Ramos (cell line): ENCODE measurements around the gene SLC9C1.

Experiments
- in situ Hi-C: fragments of 300-500 bp; cut with MboI; formaldehyde crosslinking; loops from one replicate; pipeline ENCODE4 v1.14.3; 2022; ENCODE audit warnings: low sequenced_read_pairs; ENCODE audit not compliant: unreplicated experiment

Gene SLC9C1

GRCh38 chr3:112293368-112294321, at the start of gene SLC9C1:
SLC9C1 (minus strand) TSS chr3:112294216; CDS start chr3:112286791, 7,425 bp downstream.
- in situ Hi-C loops: loop anchor here (25.0 kb wide), 2 partner anchors 181 to 219 kb away; no protein-coding TSS in a partner anchor

DNA sequence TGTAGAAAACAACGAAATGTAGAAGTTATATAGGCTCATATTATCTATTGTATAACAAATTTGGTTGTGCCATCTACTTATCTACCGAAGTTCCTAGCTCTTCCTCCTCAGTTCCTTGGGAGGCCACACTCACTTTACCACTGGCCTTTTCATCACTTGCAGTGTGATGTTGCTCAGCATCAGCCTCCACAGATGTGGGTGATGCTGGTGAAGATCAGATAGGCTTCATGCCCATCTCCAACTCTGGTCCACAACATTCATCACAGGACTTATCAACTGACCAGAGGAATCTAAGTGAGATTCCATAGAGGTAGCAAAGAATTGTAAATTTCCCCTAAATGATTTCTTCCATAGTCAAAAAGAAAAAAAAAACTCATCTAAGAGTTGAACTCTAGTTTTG, 47.4 kb upstream of the SLC9C1 start:
- in situ Hi-C loops: no loop called here

DNA sequence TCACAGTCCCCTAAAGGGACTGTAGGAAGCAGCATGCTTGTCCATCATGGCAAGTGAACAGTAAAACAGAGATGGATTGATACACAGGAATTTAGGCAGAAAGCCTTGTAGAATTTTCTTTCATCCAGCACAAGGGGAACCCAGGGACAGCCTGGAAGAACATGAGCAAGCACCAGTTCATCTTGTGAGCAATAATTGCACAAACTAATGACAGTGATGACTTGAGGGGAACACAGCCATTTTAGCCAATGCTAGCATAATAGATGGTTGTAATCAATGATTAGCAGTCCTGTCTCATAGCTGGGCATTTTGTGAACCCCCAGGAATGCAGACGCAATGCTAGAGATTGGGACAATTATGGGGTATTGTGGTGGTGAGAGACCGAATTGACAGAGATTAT, 45.6 kb upstream of the SLC9C1 start:
- in situ Hi-C loops: no loop called here

DNA sequence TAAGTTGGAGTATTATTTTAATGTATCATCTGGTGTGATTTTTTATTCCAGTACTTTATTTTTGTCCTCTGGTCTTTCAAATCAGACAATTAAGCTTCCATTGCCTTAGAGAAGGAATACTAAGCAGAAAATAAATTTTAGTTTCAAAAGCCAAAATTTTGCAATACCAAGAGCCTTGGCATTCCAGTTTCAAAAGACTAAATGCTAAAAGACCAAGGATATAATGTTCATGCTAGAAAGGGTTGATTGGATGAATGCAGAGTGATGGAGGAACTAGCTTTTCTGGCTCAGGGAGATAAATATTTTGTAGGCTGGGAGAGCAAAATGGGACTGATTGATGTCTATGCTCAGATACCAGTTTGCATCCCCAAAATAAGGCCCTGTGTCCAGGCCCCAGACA, 45.1 kb upstream of the SLC9C1 start:
- in situ Hi-C loops: no loop called here

- in situ Hi-C loops: no loop called here
Measured at GRCh38 chr3:112338727-112339056, 44.7 kb upstream of the SLC9C1 start.

- in situ Hi-C loops: no loop called here
Measured at GRCh38 chr3:112338021-112338726, 44.2 kb upstream of the SLC9C1 start.

- in situ Hi-C loops: no loop called here
Measured at GRCh38 chr3:112335434-112335781, 41.4 kb upstream of the SLC9C1 start.

- in situ Hi-C loops: no loop called here
Measured at GRCh38 chr3:112334691-112335433, 40.8 kb upstream of the SLC9C1 start.

DNA sequence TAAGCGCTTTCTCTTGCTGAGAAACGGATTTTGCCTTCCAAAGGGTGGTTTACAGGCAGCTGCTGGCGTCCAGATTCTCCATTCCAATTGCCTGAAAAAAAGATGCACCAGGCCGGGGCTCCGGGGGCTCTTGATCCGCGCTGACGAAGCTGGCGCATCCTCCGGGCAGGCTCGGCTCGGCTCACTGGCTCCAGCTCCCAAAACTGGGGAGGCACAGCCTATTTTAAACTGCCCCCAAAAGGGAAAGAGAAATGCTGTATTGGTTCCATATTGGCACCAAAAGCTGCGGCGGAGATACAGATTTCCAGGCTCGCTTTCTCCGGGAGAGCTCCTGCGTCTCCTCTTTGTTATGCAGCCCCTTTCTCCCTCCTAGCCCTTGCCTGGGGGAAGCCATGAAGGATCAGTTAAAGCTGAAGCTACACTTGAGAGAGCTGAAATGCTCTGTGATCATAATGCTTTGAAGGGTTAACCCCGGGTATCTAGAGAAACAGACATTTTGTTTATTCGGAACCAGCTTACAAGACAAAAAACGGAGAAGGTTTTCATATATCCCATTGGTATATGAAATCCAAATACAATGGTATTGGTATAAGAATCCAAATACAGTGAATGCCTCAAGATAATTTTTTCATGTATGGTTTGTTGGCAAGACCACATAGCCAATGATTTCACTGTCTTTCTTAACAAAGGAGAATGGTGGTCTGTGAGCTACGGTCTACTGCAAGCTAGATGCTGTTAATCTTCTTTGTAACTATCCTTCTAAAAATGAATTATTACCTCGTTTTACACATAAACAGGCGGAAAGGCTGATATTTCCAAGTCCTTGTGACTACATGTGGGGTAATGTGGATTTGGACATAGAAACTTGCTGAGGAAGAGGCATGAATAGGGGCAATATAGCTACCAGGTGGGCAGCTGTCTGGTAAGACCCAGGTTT, 39.6 kb upstream of the SLC9C1 start:
- in situ Hi-C loops: no loop called here

DNA sequence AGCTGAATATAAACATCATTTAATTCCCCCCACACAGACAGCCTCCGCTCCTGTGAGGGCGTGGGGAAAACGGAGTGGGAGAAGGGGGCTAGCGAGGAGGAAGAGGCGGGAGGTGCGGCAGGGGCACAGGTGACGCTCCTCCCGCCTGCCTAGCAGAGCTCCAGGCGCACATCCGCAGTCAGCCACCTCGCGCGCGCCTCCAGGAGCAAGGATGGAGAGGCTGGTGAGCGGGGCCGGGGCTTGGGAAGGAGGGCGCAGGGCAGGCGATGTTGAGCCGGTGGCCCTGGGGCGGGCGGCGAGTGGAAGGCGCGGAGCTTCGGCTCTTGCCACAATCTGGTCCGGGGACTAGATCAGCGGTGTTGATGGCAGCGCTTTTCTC, 39.0 kb upstream of the SLC9C1 start, which contains the start of gene CD200:
TSS of gene CD200 (plus strand) at position 155 of the 379 bp plus-strand sequence. CDS start at position 212, 57 bp downstream.
- in situ Hi-C loops: no loop called here

DNA sequence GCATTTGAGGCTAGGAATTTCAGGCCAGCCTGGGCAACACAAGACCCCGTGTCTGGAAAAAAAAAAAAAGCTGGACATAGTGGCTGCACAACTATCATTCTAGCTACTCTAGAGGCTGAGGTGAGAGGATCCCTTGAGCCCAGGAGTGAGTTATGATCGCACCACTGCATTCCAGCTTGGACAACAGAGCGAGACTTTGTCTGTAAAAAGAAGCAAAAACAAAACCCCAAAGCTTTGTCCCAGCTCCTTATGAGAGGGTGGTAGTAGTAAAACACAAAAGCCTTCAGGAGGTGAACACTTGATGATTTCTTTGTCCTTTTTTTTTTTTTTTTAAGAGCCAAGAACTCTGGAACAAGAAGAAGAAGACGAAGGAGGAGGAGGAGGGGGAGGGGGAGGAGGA, 37.8 kb upstream of the SLC9C1 start:
- in situ Hi-C loops: no loop called here

- in situ Hi-C loops: no loop called here
Measured at GRCh38 chr3:112327371-112327951, 33.4 kb upstream of the SLC9C1 start.

DNA sequence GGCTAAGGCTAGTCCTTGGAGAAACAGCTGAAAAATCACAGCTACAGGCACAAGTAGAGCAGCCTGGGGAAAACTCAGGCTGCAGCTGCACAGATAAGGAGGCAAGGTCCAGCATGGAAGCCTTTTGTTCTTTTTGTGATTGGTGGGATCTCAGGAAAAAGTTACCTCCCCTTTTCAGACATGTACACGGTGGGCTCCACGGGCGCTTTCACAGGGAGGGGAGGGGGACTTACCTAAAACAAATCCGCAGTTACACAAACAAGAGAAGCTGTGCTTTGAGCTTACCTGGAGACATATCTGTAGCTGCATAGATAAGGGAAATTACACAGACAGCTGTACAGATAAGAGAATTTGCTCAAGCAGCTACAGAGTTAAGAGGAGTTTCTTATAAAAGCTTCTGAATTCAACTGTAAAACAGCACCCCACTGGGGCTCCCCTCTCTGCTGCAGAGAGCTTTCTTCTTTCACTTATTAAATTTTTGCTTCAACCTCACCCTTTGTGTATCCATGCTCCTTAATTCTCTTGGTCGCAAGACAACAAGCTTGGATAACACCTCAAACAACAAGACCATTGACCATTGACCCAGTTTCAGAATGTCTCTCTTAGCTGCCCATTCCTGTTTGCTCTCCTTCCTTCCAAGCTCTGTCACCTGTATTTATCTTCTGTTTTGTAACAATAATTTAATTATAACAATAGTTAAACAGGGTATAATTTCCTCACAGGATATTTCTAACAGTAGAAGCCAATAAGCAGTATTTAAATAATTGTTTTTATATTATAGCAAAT, 28.0 kb upstream of the SLC9C1 start:
- in situ Hi-C loops: no loop called here

GRCh38 chr3:112320691-112321090, 26.7 kb upstream of the SLC9C1 start:
- in situ Hi-C loops: no loop called here

- in situ Hi-C loops: no loop called here
Measured at GRCh38 chr3:112319516-112320276, 25.7 kb upstream of the SLC9C1 start.

DNA sequence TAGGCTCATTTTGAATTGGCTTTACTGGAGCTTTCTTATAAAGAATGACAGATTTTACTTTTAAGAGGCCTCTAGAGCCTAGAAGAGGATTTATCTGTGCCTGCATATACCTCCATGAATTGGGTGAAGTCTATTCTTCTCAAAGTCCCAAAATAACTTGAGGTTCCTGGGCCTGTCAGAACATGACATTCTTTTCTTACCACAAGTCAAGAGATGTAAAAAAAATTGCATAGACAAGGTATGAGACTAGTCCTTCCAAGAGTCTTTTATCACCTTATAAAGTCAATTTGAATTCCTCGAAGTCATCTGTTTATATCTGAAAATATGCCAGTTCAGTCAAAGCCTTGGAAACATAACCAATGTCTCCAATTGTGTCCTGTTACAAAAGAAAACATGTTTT, 21.8 kb upstream of the SLC9C1 start:
- in situ Hi-C loops: no loop called here

DNA sequence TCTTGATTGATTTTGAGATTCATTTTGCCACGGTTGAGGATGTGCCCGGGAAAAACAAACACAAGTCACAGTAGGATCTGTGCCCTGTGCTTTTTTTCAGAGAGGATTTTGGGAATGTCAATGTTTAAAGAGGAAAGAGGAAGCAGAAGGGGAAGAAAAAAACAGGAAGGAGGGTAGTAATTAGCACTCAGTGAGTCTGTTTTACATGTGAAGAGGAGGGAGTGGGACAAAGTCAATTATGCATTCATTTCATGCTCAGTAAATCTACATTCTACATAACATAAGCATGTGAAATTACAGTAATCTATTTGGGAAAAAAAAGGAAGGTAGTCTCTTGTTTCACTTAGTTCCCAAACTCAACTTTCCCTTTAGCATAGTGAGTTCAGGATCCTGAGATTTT, 20.6 kb upstream of the SLC9C1 start:
- in situ Hi-C loops: no loop called here
